ENCODE results near the gene TIPARP. TPM values are rescaled to one million over a fixed set of nuclear protein-coding genes. Genes with fewer than 3 reads are reported as not detected.

Gene TIPARP
- 10 to 100 TPM; 61.9 to 94.8 (median 78.5) TPM for total RNA-seq

- Histone ChIP-seq H3K4me1 (peaks cover 7 to 41% (median 32%) of the 10 kb centered on the region in 4 donors), H3K9me3 (no peaks in the 10 kb centered on the region), H3K27ac (replicated peaks in 1 of 4) (peak within 1 kb of the TSS; percentile 92 to 98 (median 96)), H3K4me3 (peak within 1 kb of the TSS; percentile 79 to 96 (median 86)), H3K27me3 (no peaks in the 10 kb centered on the region), H3K36me3 (peaks cover 0 to 15% (median 9%) of the 10 kb centered on the region in 4 donors)
- DNase-seq (ENCODE audit: extremely low spot score): peak; percentile 100
- intact Hi-C loops (cut with DNase I): loop anchor here (2.0 to 5.0 kb wide), 4 partner anchors 117 to 523 kb away; partner anchors contain the start of gene SSR3
- WGBS: 0% methylated on average over 3 of the region's 105 CpGs
- TF ChIP-seq POLR2A (IDR thresholded peaks at IDR 0.05; ENCODE audit: low read depth) (peak; percentile 96), POLR2AphosphoS5 (IDR thresholded peaks at IDR 0.05) (peak; percentile 99 to 100), EP300 (IDR thresholded peaks at IDR 0.05) (peak; percentile 61), CTCF (IDR thresholded peaks at IDR 0.05) (peak; percentile 60 to 80 (median 63))
Observed at GRCh38 chr3:156674046-156674910, at the start of gene TIPARP. Gene TIPARP, plus strand, starts transcription at chr3:156674590. Its CDS starts 3,108 bp downstream, at chr3:156677698.

GRCh38 chr3:156626104-156626503 is 48.3 kb upstream of the TIPARP start:
- TF ChIP-seq POLR2AphosphoS5 (IDR thresholded peaks at IDR 0.05) (no peak), CTCF (IDR thresholded peaks at IDR 0.05) (no peak), POLR2A (IDR thresholded peaks at IDR 0.05; ENCODE audit: low read depth) (no peak), EP300 (IDR thresholded peaks at IDR 0.05) (no peak)
- Histone ChIP-seq H3K36me3 (no peaks in the 10 kb centered on the region), H3K27me3 (no peaks in the 10 kb centered on the region), H3K4me1 (peaks cover 0 to 10% (median 5%) of the 10 kb centered on the region in 4 donors), H3K4me3 (no peak overlapping the region), H3K9me3 (no peaks in the 10 kb centered on the region), H3K27ac (replicated peaks in 1 of 4) (no peak overlapping the region)
- intact Hi-C loops (cut with DNase I): no loop called here
- DNase-seq (ENCODE audit: extremely low spot score): no peak
- WGBS: 79% methylated on average over 5 of the region's 5 CpGs

- H3K4me1 ChIP-seq: peaks cover 2 to 10% (median 5%) of the 10 kb centered on the region in 4 donors
- intact Hi-C loops (cut with DNase I): no loop called here
- no peaks in the 10 kb centered on the region for H3K27me3 ChIP-seq
- no peak overlapping the region for H3K27ac ChIP-seq (replicated peaks in 1 of 4)
- 81% methylated on average over 3 of the region's 3 CpGs for WGBS
- DNase-seq (ENCODE audit: extremely low spot score): no peak
- TF ChIP-seq EP300 (IDR thresholded peaks at IDR 0.05) (no peak), CTCF (IDR thresholded peaks at IDR 0.05) (no peak), POLR2AphosphoS5 (IDR thresholded peaks at IDR 0.05) (no peak), POLR2A (IDR thresholded peaks at IDR 0.05; ENCODE audit: low read depth) (no peak)
- no peak overlapping the region for H3K4me3 ChIP-seq
- no peaks in the 10 kb centered on the region for H3K36me3 ChIP-seq
- no peaks in the 10 kb centered on the region for H3K9me3 ChIP-seq
Observed at GRCh38 chr3:156627946-156628569, 46.3 kb upstream of the TIPARP start.

- Histone ChIP-seq H3K36me3 (no peaks in the 10 kb centered on the region), H3K4me1 (peaks cover 5 to 11% (median 8%) of the 10 kb centered on the region in 4 donors), H3K27ac (replicated peaks in 1 of 4) (no peak overlapping the region), H3K9me3 (no peaks in the 10 kb centered on the region), H3K27me3 (no peaks in the 10 kb centered on the region), H3K4me3 (no peak overlapping the region)
- intact Hi-C loops (cut with DNase I): no loop called here
- WGBS: 96% methylated on average over 5 of the region's 5 CpGs
- no peak for DNase-seq (ENCODE audit: extremely low spot score)
- TF ChIP-seq CTCF (IDR thresholded peaks at IDR 0.05): no peak
- TF ChIP-seq POLR2AphosphoS5 (IDR thresholded peaks at IDR 0.05): no peak
- no peak for TF ChIP-seq POLR2A (IDR thresholded peaks at IDR 0.05; ENCODE audit: low read depth)
- TF ChIP-seq EP300 (IDR thresholded peaks at IDR 0.05): no peak
Observed at GRCh38 chr3:156628836-156629618, 45.4 kb upstream of the TIPARP start.

Data from esophagus muscularis mucosa (tissue), 4 donors.